HepG2 (cell line): ENCODE measurements around the gene UBR1. TPM values are rescaled to one million over a fixed set of nuclear protein-coding genes. Genes with fewer than 3 reads are reported as not detected.
A peak's percentile ranks its signal among the peaks of the same experiment; 100 is the strongest.

Experiments used
- ATAD3A ChIP-seq: sonication (generic); formaldehyde crosslinking; IDR thresholded peaks from 2 replicates; pipeline ENCODE4 v1.4.0; 2020; ENCODE audit warnings: missing genetic modification reagents
- CEBPB ChIP-seq: IDR thresholded peaks from 2 replicates; pipeline ENCODE4 v1.6.1; 2011; ENCODE audit warnings: low read depth, low read length, improper control_type of control experiment, borderline replicate concordance
- EHMT2 ChIP-seq: fragments of 200-600 bp; sonication (generic); IDR thresholded peaks from 2 replicates; pipeline ENCODE4 v1.7.0; 2017; ENCODE audit warnings: antibody characterized with exemption, low read depth, low read length, borderline replicate concordance
- GRHL1 ChIP-seq: sonication (generic); formaldehyde crosslinking; conservative IDR thresholded peaks from 2 replicates; pipeline ENCODE4 v1.8.0; 2022; ENCODE audit warnings: missing genetic modification reagents
- GTF3A ChIP-seq: sonication (generic); formaldehyde crosslinking; conservative IDR thresholded peaks from 2 replicates; pipeline ENCODE4 v1.4.0; 2020; ENCODE audit warnings: mild to moderate bottlenecking, missing genetic modification reagents
- HBP1 ChIP-seq: IDR thresholded peaks from 2 replicates; pipeline ENCODE4 v1.6.1; 2016; ENCODE audit warnings: low read depth, control low read depth
- HDAC6 ChIP-seq: fragments of 200-600 bp; sonication (generic); IDR thresholded peaks from 2 replicates; pipeline ENCODE4 v1.7.0; 2017; ENCODE audit warnings: mild to moderate bottlenecking, antibody characterized with exemption, low read length, low read depth
- HOMEZ ChIP-seq: IDR thresholded peaks from 2 replicates; pipeline ENCODE4 v1.6.1; 2016; ENCODE audit warnings: low read depth
- IRX3 ChIP-seq: sonication (generic); formaldehyde crosslinking; IDR thresholded peaks from 2 replicates; pipeline ENCODE4 v1.8.1; 2023; ENCODE audit warnings: mild to moderate bottlenecking, low read depth, missing genetic modification reagents, borderline replicate concordance
- NFE2 ChIP-seq: sonication (generic); formaldehyde crosslinking; IDR thresholded peaks from 2 replicates; pipeline ENCODE4 v1.4.0; 2020; ENCODE audit warnings: missing genetic modification reagents
- NPAS2 ChIP-seq: sonication (generic); formaldehyde crosslinking; IDR thresholded peaks from 2 replicates; pipeline ENCODE4 v1.8.0; 2022; ENCODE audit warnings: mild to moderate bottlenecking, missing genetic modification reagents, borderline replicate concordance
- RCOR2 ChIP-seq: IDR thresholded peaks from 2 replicates; pipeline ENCODE4 v1.6.1; 2016; ENCODE audit warnings: missing biosample characterization, missing genetic modification reagents
- SIX4 ChIP-seq: sonication (generic); formaldehyde crosslinking; IDR thresholded peaks from 2 replicates; pipeline ENCODE4 v1.4.0; 2020; ENCODE audit warnings: missing genetic modification reagents
- SOX5 ChIP-seq: IDR thresholded peaks from 2 replicates; pipeline ENCODE4 v1.6.1; 2016; ENCODE audit warnings: borderline replicate concordance
- USF2 ChIP-seq, 2 experiments: sonication (generic) in 1 of 2; formaldehyde crosslinking in 1 of 2; IDR thresholded peaks; 2 replicates each; pipeline versions ENCODE4 v1.5.1 to v1.6.1; 2011 to 2020; ENCODE audit warnings: borderline replicate concordance in 1 of 2, low read depth in 1 of 2, low read length in 1 of 2, mild to moderate bottlenecking in 1 of 2, missing genetic modification reagents in 1 of 2, moderate library complexity in 1 of 2
- ZBTB34 ChIP-seq: sonication (generic); formaldehyde crosslinking; IDR thresholded peaks from 2 replicates; pipeline ENCODE4 v1.8.0; 2022; ENCODE audit warnings: mild to moderate bottlenecking, missing genetic modification reagents
- ZNF101 ChIP-seq: sonication (generic); formaldehyde crosslinking; IDR thresholded peaks from 2 replicates; pipeline ENCODE4 v1.4.0; 2020; ENCODE audit warnings: mild to moderate bottlenecking, low read depth, missing genetic modification reagents, borderline replicate concordance
- ZNF430 ChIP-seq: sonication (generic); formaldehyde crosslinking; IDR thresholded peaks from 2 replicates; pipeline ENCODE4 v1.9.0; 2021; ENCODE audit warnings: mild to moderate bottlenecking, missing genetic modification reagents
- ZNF562 ChIP-seq: sonication (generic); formaldehyde crosslinking; IDR thresholded peaks from 2 replicates; pipeline ENCODE4 v1.8.0; 2022; ENCODE audit warnings: missing genetic modification reagents, borderline replicate concordance
- ZNF670 ChIP-seq: sonication (generic); formaldehyde crosslinking; IDR thresholded peaks from 2 replicates; pipeline ENCODE4 v1.8.0; 2022; ENCODE audit warnings: mild to moderate bottlenecking, missing genetic modification reagents, borderline replicate concordance
- ZNF790 ChIP-seq: sonication (generic); formaldehyde crosslinking; IDR thresholded peaks from 2 replicates; pipeline ENCODE4 v1.8.0; 2022; ENCODE audit warnings: missing genetic modification reagents, mild to moderate bottlenecking, borderline replicate concordance
- polyA plus RNA-seq, 8 experiments: library from polyadenylated mRNA; depleted of rRNA in 3 of 8; stranded (reverse) in 7 of 8; unstranded in 1 of 8; fragments of >200 nt; fragmentation: Illumina TruSeq in 4 of 8; extraction: Trizol in 4 of 8; gene quantifications; 2 replicates each; pipeline versions ENCODE4 v1.2.1 to v1.2.3, GENCODE V29; 2011 to 2016; ENCODE audit warnings: low read depth in 4 of 8, missing spikeins in 1 of 8, mixed read lengths in 1 of 8; ENCODE audit not compliant: insufficient read depth in 1 of 8
- total RNA-seq, 5 experiments: library from RNA; depleted of rRNA; stranded (reverse); fragments of >200 nt; fragmentation: Illumina TruSeq; extraction: Trizol; gene quantifications; 2 replicates each; pipeline ENCODE4 v1.2.3, GENCODE V29; 2016; ENCODE audit warnings: low read depth in 1 of 5

Gene UBR1
- total and polyA plus RNA-seq, 2 of the 13 experiments (the other 11 are each of a cell fraction or from before 2014, with no cell fraction given): 6.4 to 18.0 TPM

GRCh38 chr15:43105778-43106485, at the start of gene UBR1 (continued):
- TF ChIP-seq NPAS2 (CRISPR knock-in tag) (no peak), ZNF430 (CRISPR knock-in tag) (0 out of 2 replicates have a peak, but pooled peaks have one; percentile 39), GTF3A (CRISPR knock-in tag) (no peak), CEBPB (no peak), ZNF670 (0 out of 2 replicates have a peak, but pooled peaks have one; percentile 54), HBP1 (CRISPR knock-in tag) (no peak), ZNF101 (no peak), IRX3 (CRISPR knock-in tag) (no peak), RCOR2 (no peak), USF2 (IDR thresholded peaks at IDR 0.05; ENCODE audit: low read depth, low read length) (no peak), USF2 (CRISPR knock-in tag; IDR thresholded peaks at IDR 0.05; ENCODE audit: borderline replicate concordance) (no peak), HOMEZ (CRISPR knock-in tag) (0 out of 2 replicates have a peak, but pooled peaks have one; percentile 20), ZBTB34 (CRISPR knock-in tag) (no peak), ZNF562 (CRISPR knock-in tag) (no peak), ZNF790 (CRISPR knock-in tag) (no peak), NFE2 (CRISPR knock-in tag) (no peak), HDAC6 (no peak), GRHL1 (CRISPR knock-in tag) (no peak), ATAD3A (CRISPR knock-in tag) (no peak), EHMT2 (no peak), SIX4 (no peak), SOX5 (CRISPR knock-in tag) (no peak)
